Activated CD8-positive, alpha-beta T cell treated with anti-CD3 and anti-CD28 coated beads for 36 hours (primary cell): Measurements from ENCODE around the gene PPP1R15A. TPM values are rescaled to one million over a fixed set of nuclear protein-coding genes. Genes with fewer than 3 reads are reported as not detected.

Source experiments
- ATAC-seq: fragments of 200-7000 bp; cut with Tn5 transposase; one replicate; pipeline ENCODE4 v1.10.0; 2021; ENCODE audit warnings: mild to moderate bottlenecking, moderate library complexity
- CTCF ChIA-PET: fragments of 350-600 bp; sonication (Branson Sonifier 250); formaldehyde crosslinking; loops from one replicate; lab custom pipeline; 2021; ENCODE audit warnings: antibody characterized with exemption; lab: Charles Lee
- POLR2A ChIA-PET: fragments of 350-600 bp; sonication (Branson Sonifier 250); formaldehyde crosslinking; loops from one replicate; lab custom pipeline; 2021; ENCODE audit warnings: antibody characterized with exemption; lab: Charles Lee
- DNase-seq: peaks from one replicate; pipeline ENCODE4 v3.0.0-alpha.2; 2020
- H3K27ac Mint-ChIP-seq: one replicate; pipeline ENCODE4 v1.8.0; 2021; ENCODE audit warnings: mild to moderate bottlenecking, mixed read lengths
- H3K27me3 Mint-ChIP-seq: one replicate; pipeline ENCODE4 v1.8.0; 2021; ENCODE audit warnings: mixed read lengths
- H3K36me3 Mint-ChIP-seq: one replicate; pipeline ENCODE4 v1.8.0; 2021; ENCODE audit warnings: low read depth, mixed read lengths
- H3K4me1 Mint-ChIP-seq: one replicate; pipeline ENCODE4 v1.8.0; 2021; ENCODE audit warnings: low read depth, mixed read lengths
- H3K4me3 Mint-ChIP-seq: one replicate; pipeline ENCODE4 v1.8.0; 2021; ENCODE audit warnings: mild to moderate bottlenecking, moderate library complexity, mixed read lengths
- H3K9me3 Mint-ChIP-seq: one replicate; pipeline ENCODE4 v1.8.0; 2021; ENCODE audit warnings: mixed read lengths
- CTCF ChIP-seq: fragments of 200-600 bp; IDR thresholded peaks from one replicate; pipeline ENCODE4 v1.8.0; 2022; ENCODE audit warnings: antibody characterized with exemption, mild to moderate bottlenecking
- intact Hi-C: fragments of 100-400 bp; cut with micrococcal nuclease; formaldehyde crosslinking; loops from one replicate; pipeline ENCODE4 v1.10.0; 2022
- total RNA-seq, 2 experiments: library from RNA; stranded (reverse); gene quantifications; one replicate each; pipeline ENCODE4 v1.2.3, GENCODE V29; 2021

The PPP1R15A gene
- total RNA-seq: 10 to 100 TPM; 77.8 to 81.2 TPM

DNA sequence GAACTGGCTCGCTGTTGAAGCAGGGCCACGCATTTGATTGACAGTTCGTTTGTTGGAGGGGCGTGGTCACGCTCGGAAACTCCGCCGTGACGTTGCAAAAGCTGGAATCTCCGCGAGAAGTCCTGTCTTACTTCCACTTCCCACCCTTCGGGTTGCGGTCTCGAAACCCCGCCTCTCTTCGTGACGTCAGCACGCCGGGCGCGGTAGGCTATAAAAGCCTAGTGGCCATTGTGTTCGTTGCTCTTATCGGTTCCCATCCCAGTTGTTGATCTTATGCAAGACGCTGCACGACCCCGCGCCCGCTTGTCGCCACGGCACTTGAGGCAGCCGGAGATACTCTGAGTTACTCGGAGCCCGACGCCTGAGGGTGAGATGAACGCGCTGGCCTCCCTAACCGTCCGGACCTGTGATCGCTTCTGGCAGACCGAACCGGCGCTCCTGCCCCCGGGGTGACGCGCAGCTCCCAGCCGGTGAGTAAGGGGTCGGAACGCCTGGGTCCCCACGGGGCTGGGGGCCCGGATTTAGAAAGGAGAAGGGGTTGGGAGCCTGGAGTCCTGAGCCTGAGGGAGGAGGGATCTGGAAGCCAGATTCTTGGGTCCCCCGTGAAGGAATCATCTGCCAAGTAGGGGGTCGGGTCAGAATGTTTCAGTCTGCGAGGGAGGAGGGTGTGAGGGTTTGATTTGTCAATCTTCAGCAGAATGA lies at the start of gene PPP1R15A:
Gene PPP1R15A (plus strand): TSS at position 240 of the 702 bp plus-strand sequence. CDS start 813 bp downstream, outside the sequence.
- TF ChIP-seq CTCF: no peak
- CTCF ChIA-PET: interaction anchor here (0.9 to 2.1 kb wide), 4 partner anchors 26 to 98 kb away, joined by 3 to 9 read pairs (median 4); no protein-coding TSS in a partner anchor
- peak; percentile 99 for DNase-seq
- H3K27ac Mint-ChIP-seq: peak within 1 kb of the TSS; percentile 100
- no peaks in the 10 kb centered on the region for H3K9me3 Mint-ChIP-seq
- intact Hi-C loops: loop anchor here (10.0 kb wide), 2 partner anchors 92 to 238 kb away; partner anchors contain the start of genes DBP and FTL
- peak within 1 kb of the TSS; percentile 99 for H3K4me3 Mint-ChIP-seq
- peak; percentile 48 for ATAC-seq
- peaks cover 2% of the 10 kb centered on the region for H3K27me3 Mint-ChIP-seq
- POLR2A ChIA-PET: interaction anchor here (0.8 to 5.1 kb wide), 14 partner anchors 9 to 243 kb away, joined by 3 to 53 read pairs (median 4); partner anchors contain the start of genes CA11, FTL, HSD17B14 and NUCB1
- H3K36me3 Mint-ChIP-seq: peaks cover 42% of the 10 kb centered on the region
- H3K4me1 Mint-ChIP-seq: peaks cover 40% of the 10 kb centered on the region

DNA sequence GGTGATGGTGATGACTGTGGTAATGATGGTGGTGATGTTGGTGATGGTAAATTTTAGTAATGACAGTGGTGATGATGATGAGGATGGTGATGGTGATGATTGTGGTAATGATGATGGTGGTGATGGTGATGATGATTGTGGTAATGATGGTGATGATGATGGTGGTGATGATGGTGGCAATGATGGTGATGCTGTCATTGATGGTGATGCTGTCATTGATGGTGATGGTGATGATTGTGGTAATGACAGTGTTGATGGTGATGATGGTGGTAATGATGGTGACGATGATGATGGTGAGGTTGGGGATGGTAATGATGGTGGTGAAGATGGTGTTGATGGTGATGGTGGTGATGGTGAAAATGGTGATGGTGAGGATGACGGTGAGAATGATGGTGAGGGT lies 49.7 kb upstream of the PPP1R15A start:
- no peak for ATAC-seq
- no peak for DNase-seq
- CTCF ChIA-PET: no interaction called here
- TF ChIP-seq CTCF: no peak
- H3K4me3 Mint-ChIP-seq: no peak overlapping the region
- H3K4me1 Mint-ChIP-seq: no peaks in the 10 kb centered on the region
- no peaks in the 10 kb centered on the region for H3K27me3 Mint-ChIP-seq
- intact Hi-C loops: no loop called here
- POLR2A ChIA-PET: no interaction called here
- H3K27ac Mint-ChIP-seq: no peak overlapping the region
- H3K9me3 Mint-ChIP-seq: no peaks in the 10 kb centered on the region
- H3K36me3 Mint-ChIP-seq: no peaks in the 10 kb centered on the region

- intact Hi-C loops: no loop called here
- no peak overlapping the region for H3K27ac Mint-ChIP-seq
- ChIA-PET POLR2A (interaction anchor here (0.7 kb wide), 1 partner anchor 82 kb away, joined by 3 read pairs; no protein-coding TSS in a partner anchor), CTCF (interaction anchor here (1.4 to 8.2 kb wide), 2 partner anchors 16 to 180 kb away, joined by 3 to 45 read pairs; partner anchors contain the start of gene CA11)
- ATAC-seq (no peak), DNase-seq (no peak)
- no peaks in the 10 kb centered on the region for H3K36me3 Mint-ChIP-seq
- H3K4me3 Mint-ChIP-seq: no peak overlapping the region
- no peaks in the 10 kb centered on the region for H3K4me1 Mint-ChIP-seq
- no peaks in the 10 kb centered on the region for H3K9me3 Mint-ChIP-seq
- no peak for TF ChIP-seq CTCF
- no peaks in the 10 kb centered on the region for H3K27me3 Mint-ChIP-seq
Measured at GRCh38 chr19:48826606-48827020, 45.6 kb upstream of the PPP1R15A start.

DNA sequence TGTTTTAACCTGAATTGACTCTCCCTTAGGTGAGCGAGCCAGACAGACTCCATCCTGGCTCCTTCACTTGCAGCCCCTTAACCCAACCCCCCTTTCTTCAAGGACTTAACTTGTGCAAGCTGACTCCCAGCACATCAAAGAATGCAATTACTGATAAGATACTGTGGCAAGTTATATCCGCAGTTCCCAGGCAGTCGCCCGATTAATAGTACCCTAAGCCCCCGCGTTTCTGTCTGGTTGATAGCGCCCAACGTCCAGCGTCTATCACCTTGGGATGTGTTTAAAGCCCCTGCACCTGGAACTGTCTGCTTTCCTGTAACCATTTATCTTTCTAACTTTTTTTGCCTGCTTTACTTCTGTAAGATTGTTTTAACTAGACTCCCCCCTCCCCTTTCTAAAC lies 42.1 kb upstream of the PPP1R15A start:
- ChIA-PET POLR2A (no interaction called here), CTCF (interaction anchor here (2.1 to 8.2 kb wide), 4 partner anchors 13 to 42 kb away, joined by 8 to 45 read pairs (median 17); no protein-coding TSS in a partner anchor)
- TF ChIP-seq CTCF: no peak
- H3K4me1 Mint-ChIP-seq: no peaks in the 10 kb centered on the region
- ATAC-seq: no peak
- DNase-seq: no peak
- no peak overlapping the region for H3K4me3 Mint-ChIP-seq
- no peaks in the 10 kb centered on the region for H3K36me3 Mint-ChIP-seq
- no peaks in the 10 kb centered on the region for H3K27me3 Mint-ChIP-seq
- intact Hi-C loops: no loop called here
- no peaks in the 10 kb centered on the region for H3K9me3 Mint-ChIP-seq
- no peak overlapping the region for H3K27ac Mint-ChIP-seq

- Mint-ChIP-seq H3K27ac (no peak overlapping the region), H3K4me3 (no peak overlapping the region), H3K27me3 (no peaks in the 10 kb centered on the region), H3K9me3 (no peaks in the 10 kb centered on the region), H3K36me3 (no peaks in the 10 kb centered on the region), H3K4me1 (peaks cover 3% of the 10 kb centered on the region)
- TF ChIP-seq CTCF: no peak
- no peak for DNase-seq
- intact Hi-C loops: no loop called here
- CTCF ChIA-PET: interaction anchor here (2.1 to 8.2 kb wide), 3 partner anchors 12 to 42 kb away, joined by 8 to 45 read pairs (median 22); no protein-coding TSS in a partner anchor
- no peak for ATAC-seq
- POLR2A ChIA-PET: no interaction called here
Measured at GRCh38 chr19:48830965-48831364, 41.3 kb upstream of the PPP1R15A start.
